A673 (cell line): Measurements from ENCODE around the gene CMTR2. TPM values are rescaled to one million over a fixed set of nuclear protein-coding genes. Genes with fewer than 3 reads are reported as not detected.

ENCODE experiments used
- BruUV-seq: library from RNA; stranded (reverse); fragments of 400-500 nt; replicated peaks from 2 replicates; lab custom pipeline; 2021; lab: Mats Ljungman, UMichigan
- CTCF ChIA-PET: fragments of 300-600 bp; sonication (Branson Sonifier 250); formaldehyde crosslinking; loops from one replicate; lab custom pipeline; 2022; ENCODE audit warnings: antibody characterized with exemption; lab: Charles Lee
- POLR2A ChIA-PET: fragments of 300-600 bp; sonication (Branson Sonifier 250); formaldehyde crosslinking; loops from one replicate; lab custom pipeline; 2022; ENCODE audit warnings: antibody characterized with exemption; ENCODE audit not compliant: low non-redundant PET; lab: Charles Lee
- DNase-seq: peaks from one replicate; pipeline ENCODE4 v3.0.0-alpha.2; 2015; ENCODE audit warnings: low spot score
- H3K27ac ChIP-seq: fragments of 200-600 bp; sonication (generic); 2 replicates; pipeline ENCODE4 v1.5.1; 2016; ENCODE audit warnings: mixed run types, low read depth, mild to moderate bottlenecking, mixed read lengths, antibody characterized with exemption, low read length; ENCODE audit not compliant: poor library complexity, severe bottlenecking
- H3K27me3 ChIP-seq: fragments of 200-600 bp; sonication (generic); replicated peaks from 2 replicates; pipeline ENCODE4 v1.6.1; 2017; ENCODE audit warnings: mixed run types, low read depth, mild to moderate bottlenecking, mixed read lengths, antibody characterized with exemption, low read length; ENCODE audit not compliant: insufficient read depth, poor library complexity
- H3K36me3 ChIP-seq: fragments of 200-600 bp; sonication (generic); 2 replicates; pipeline ENCODE4 v1.6.1; 2016; ENCODE audit warnings: mixed run types, mild to moderate bottlenecking, mixed read lengths, antibody characterized with exemption, low read length; ENCODE audit not compliant: insufficient read depth, poor library complexity, severe bottlenecking
- H3K4me1 ChIP-seq: fragments of 200-600 bp; sonication (generic); 2 replicates; pipeline ENCODE4 v1.6.1; 2017; ENCODE audit warnings: mixed run types, mild to moderate bottlenecking, mixed read lengths, antibody characterized with exemption, low read length; ENCODE audit not compliant: insufficient read depth, poor library complexity, severe bottlenecking
- H3K4me3 ChIP-seq: fragments of 200-600 bp; sonication (generic); 2 replicates; pipeline ENCODE4 v1.5.1; 2016; ENCODE audit warnings: low read depth, mixed run types, mild to moderate bottlenecking, mixed read lengths, low read length; ENCODE audit not compliant: poor library complexity, severe bottlenecking
- H3K9me3 ChIP-seq: fragments of 200-600 bp; sonication (generic); 2 replicates; pipeline ENCODE4 v1.6.1; 2016; ENCODE audit warnings: mixed run types, low read depth, mild to moderate bottlenecking, mixed read lengths, antibody characterized with exemption, low read length; ENCODE audit not compliant: poor library complexity, severe bottlenecking
- EZH2 ChIP-seq: fragments of 200-600 bp; sonication (generic); IDR thresholded peaks from 2 replicates; pipeline ENCODE4 v1.6.1; 2017; ENCODE audit warnings: borderline replicate concordance, low read depth, mild to moderate bottlenecking, mixed read lengths, antibody characterized with exemption, low read length; ENCODE audit not compliant: poor library complexity, severe bottlenecking
- intact Hi-C: fragments of 100-400 bp; cut with micrococcal nuclease; formaldehyde crosslinking; loops from one replicate; pipeline ENCODE4 v1.10.0; 2022; ENCODE audit not compliant: unreplicated experiment
- total RNA-seq: library from RNA; stranded (reverse); gene quantifications from 2 replicates; pipeline ENCODE4 v1.2.3, GENCODE V29; 2021
- TF ChIP-seq, protein P1 (sequence below): fragments of 300-800, 200-600 bp; sonication (generic); conservative IDR thresholded peaks from 2 replicates; pipeline ENCODE4 v1.5.1; 2017; ENCODE audit warnings: low read depth, mild to moderate bottlenecking, antibody characterized with exemption, low read length, moderate library complexity, mixed read lengths

CMTR2 gene
- total RNA-seq, 1 experiment from 2014 or later = 16.1 TPM

DNA sequence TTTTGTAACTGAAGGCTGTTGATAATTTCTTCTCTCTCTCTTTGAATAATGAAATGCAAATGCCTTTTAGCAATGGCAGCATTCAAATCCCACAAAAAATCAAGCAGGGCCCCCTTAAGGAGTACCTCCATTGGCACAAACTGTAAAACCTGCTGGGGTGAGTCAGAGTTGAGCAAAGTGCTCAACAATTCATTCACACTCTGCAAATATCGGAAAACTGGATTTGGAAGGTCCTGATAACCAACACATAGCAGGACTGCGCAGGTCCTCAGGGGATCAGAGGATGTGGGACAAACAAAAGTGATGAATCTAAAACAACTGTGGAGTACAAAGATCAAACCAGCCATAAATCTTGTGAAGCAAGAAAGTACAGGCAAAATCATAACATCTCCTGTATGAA lies 5.6 kb downstream of the CMTR2 start:
- POLR2A ChIA-PET = no interaction called here
- Histone ChIP-seq H3K27ac (no peak overlapping the region), H3K4me1 (peaks cover 12% of the 10 kb centered on the region), H3K36me3 (peaks cover 17% of the 10 kb centered on the region), H3K9me3 (no peaks in the 10 kb centered on the region), H3K27me3 (no peaks in the 10 kb centered on the region), H3K4me3 (no peak overlapping the region)
- intact Hi-C loops = no loop called here
- CTCF ChIA-PET = no interaction called here
- TF ChIP-seq EZH2 = no peak
- TF ChIP-seq, protein P1, sequence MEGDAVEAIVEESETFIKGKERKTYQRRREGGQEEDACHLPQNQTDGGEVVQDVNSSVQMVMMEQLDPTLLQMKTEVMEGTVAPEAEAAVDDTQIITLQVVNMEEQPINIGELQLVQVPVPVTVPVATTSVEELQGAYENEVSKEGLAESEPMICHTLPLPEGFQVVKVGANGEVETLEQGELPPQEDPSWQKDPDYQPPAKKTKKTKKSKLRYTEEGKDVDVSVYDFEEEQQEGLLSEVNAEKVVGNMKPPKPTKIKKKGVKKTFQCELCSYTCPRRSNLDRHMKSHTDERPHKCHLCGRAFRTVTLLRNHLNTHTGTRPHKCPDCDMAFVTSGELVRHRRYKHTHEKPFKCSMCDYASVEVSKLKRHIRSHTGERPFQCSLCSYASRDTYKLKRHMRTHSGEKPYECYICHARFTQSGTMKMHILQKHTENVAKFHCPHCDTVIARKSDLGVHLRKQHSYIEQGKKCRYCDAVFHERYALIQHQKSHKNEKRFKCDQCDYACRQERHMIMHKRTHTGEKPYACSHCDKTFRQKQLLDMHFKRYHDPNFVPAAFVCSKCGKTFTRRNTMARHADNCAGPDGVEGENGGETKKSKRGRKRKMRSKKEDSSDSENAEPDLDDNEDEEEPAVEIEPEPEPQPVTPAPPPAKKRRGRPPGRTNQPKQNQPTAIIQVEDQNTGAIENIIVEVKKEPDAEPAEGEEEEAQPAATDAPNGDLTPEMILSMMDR = no peak
- no TSS peak for BruUV-seq
- DNase-seq = no peak

DNA sequence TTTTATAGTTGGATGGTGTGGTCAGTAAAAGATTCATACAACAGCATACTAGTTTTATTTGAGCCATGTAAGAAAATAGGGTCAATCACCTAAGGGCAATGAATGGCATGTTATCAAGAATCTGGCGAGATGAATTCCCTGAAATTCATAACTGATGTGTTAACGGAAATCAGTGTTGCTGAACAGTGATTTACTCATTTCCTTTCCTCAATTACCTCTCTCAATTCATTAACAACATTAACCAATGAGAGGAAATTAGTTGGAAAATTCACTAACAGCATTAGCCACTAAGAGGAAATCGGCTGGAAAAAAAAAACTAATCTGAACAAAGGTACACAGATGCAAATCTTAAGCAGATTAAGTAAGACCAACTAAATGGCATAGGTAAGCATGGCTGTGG lies 6.3 kb downstream of the CMTR2 start:
- peaks cover 17% of the 10 kb centered on the region for H3K36me3 ChIP-seq
- no TSS peak for BruUV-seq
- no peaks in the 10 kb centered on the region for H3K9me3 ChIP-seq
- H3K27me3 ChIP-seq = no peaks in the 10 kb centered on the region
- H3K27ac ChIP-seq = no peak overlapping the region
- no peak for TF ChIP-seq EZH2
- TF ChIP-seq, protein P1 = no peak
- ChIA-PET CTCF (no interaction called here), POLR2A (no interaction called here)
- H3K4me1 ChIP-seq = peaks cover 8% of the 10 kb centered on the region
- intact Hi-C loops = no loop called here
- H3K4me3 ChIP-seq = no peak overlapping the region
- peak; percentile 26 for DNase-seq

DNA sequence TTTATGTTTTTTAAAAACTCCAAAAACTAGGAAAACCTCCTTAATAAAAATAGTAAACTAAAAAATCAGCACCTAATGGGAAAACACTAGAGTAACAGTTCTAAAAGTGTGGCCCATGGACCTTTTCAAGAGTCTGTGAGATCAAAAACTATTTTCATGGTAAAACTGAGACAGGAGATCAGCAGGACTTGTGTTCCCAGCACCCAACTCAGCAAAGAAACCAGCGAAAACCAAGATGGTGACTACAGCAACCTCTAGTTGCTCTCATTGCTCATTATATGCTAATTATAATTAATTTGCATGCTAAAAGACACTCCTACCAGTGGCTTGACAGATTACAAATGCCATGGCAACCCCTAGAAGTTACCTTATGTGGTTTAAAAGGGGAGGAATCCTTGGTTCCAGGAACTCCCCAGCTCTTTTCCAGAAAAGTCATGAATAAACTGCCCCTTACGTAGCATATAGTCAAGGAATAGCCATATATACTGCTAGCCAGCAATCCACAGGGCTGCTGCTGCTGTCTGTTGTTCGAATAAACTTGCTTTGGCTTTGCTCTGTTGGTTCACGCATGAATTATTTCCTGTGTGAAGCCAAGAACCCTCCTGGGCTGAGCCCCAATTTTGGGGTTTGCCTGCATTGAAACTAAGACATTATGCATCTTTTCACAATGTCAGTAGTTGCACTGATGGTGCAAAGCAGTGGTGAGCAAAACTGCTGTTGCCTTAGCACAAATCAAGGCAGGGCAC lies 12.4 kb downstream of the CMTR2 start:
- intact Hi-C loops = no loop called here
- CTCF ChIA-PET = no interaction called here
- no peak for DNase-seq
- no TSS peak for BruUV-seq
- Histone ChIP-seq H3K4me3 (no peak overlapping the region), H3K9me3 (peaks cover 9% of the 10 kb centered on the region), H3K27ac (no peak overlapping the region), H3K36me3 (no peaks in the 10 kb centered on the region), H3K27me3 (peaks cover 15% of the 10 kb centered on the region), H3K4me1 (no peaks in the 10 kb centered on the region)
- POLR2A ChIA-PET = no interaction called here
- TF ChIP-seq, protein P1 = no peak
- no peak for TF ChIP-seq EZH2
